C4-2B (cell line): Measurements from ENCODE around the gene PNPLA5.

Experiments used
- H3K27ac ChIP-seq: fragments of 450-650 bp; 2 replicates; pipeline ENCODE4 v1.5.1; 2017
- ZFX ChIP-seq: fragments of 450-650 bp; IDR thresholded peaks from 2 replicates; pipeline ENCODE4 v1.6.1; 2017
- TF ChIP-seq, protein P1 (sequence below): fragments of 450-650 bp; conservative IDR thresholded peaks from 2 replicates; pipeline ENCODE4 v1.5.1; 2017; ENCODE audit warnings: mild to moderate bottlenecking

The PNPLA5 gene

DNA sequence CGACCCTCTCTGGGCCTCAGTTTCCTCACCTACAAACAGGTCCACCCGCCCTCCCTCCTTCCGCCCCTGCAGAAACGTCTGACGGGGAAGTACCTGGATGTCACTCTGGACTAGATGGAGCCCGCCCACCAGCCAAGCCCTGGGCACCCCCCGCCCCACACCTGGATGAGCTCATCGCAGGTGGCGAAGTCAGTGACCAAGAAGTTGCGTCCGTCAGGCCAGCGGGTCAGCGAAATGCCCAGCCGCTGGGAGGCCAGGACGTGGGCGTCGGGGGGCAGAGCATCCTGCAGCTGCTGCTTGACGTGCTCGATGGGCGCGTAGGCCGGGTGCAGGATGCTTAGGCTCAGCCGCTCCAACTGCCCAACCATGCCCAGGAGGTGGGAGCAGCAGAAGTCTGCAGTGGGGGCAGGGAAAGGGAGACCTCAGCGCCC lies 897 bp downstream of the PNPLA5 start:
- TF ChIP-seq ZFX, result no peak
- TF ChIP-seq, protein P1, sequence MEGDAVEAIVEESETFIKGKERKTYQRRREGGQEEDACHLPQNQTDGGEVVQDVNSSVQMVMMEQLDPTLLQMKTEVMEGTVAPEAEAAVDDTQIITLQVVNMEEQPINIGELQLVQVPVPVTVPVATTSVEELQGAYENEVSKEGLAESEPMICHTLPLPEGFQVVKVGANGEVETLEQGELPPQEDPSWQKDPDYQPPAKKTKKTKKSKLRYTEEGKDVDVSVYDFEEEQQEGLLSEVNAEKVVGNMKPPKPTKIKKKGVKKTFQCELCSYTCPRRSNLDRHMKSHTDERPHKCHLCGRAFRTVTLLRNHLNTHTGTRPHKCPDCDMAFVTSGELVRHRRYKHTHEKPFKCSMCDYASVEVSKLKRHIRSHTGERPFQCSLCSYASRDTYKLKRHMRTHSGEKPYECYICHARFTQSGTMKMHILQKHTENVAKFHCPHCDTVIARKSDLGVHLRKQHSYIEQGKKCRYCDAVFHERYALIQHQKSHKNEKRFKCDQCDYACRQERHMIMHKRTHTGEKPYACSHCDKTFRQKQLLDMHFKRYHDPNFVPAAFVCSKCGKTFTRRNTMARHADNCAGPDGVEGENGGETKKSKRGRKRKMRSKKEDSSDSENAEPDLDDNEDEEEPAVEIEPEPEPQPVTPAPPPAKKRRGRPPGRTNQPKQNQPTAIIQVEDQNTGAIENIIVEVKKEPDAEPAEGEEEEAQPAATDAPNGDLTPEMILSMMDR, result no peak
- H3K27ac ChIP-seq, result no peak overlapping the region

DNA sequence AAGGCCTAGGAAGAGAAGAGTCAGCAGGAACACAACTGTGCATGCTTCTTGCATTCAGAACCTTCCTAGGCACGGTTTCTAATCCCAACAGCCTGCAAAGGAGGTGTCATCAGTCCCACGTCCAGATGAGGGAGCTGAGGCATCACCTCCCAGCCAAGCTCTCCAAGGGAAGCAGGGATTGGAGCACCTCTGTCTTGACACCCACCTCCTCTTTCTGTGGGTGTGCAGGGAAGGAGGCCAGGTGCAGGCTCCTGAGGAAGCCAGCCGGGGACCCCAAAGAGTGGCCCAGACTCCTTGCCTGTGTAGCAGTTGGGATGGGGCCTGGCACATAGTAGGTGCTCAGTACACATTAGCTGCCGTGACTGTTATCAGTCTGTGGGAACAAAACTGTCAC lies 2.0 kb downstream of the PNPLA5 start:
- no peak overlapping the region for H3K27ac ChIP-seq
- TF ChIP-seq ZFX, result no peak
- TF ChIP-seq, protein P1, result no peak

DNA sequence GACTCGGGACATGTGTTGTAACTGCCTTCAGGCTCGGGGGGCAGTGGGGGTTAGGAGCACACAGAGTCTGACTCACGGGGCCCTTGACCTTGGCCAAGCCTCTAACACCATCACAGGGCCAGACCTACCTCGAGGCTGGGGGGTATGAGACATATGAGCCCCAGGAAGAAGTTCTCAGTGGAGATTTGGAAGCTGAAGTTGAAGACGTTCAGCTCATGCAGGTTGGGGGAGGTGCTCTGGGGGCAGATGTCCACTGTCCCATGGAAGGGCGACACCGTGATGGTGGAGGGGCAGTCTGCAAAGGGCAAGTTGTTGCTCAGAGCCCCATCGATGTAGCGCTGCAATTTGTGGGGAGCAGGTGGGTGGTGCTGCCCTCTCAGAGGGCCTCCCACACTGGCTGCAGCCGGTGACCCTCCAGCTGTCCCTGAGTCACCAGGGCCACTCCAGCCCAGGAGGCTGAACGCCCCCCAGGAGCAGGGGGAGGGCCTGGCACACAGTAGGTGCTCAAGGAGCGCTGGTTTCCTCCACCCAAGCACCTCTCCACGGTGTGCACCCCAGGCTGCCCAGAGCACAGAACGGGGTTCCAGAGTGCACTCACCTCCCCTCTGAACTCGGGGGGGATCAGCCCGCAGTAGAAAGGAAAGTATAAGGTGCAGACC lies 2.5 kb downstream of the PNPLA5 start:
- TF ChIP-seq, protein P1, result no peak
- TF ChIP-seq ZFX, result no peak
- no peak overlapping the region for H3K27ac ChIP-seq

- no peak for TF ChIP-seq ZFX
- TF ChIP-seq, protein P1, result no peak
- H3K27ac ChIP-seq, result no peak overlapping the region
These were observed 3.1 kb downstream of the PNPLA5 start for GRCh38 chr22:43888740-43889139.

DNA sequence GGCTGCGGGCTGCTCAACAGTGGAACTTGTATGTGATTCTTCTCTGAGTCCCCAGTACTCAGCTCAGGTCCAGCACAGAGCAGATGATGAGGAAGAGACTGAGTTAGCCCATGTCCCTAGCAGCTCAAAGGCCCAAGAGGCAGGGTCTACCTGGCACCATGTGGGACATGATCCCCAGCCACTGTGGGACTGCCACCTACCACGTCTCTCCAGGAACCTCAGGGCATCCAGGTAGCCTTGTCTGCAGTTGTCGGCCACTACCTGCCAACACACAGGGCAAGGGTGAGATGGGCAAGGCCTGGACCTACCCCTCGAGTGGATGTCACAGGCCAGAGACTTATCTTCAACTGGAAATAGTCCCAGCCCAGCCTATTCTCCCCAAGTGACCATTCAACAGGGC lies 4.4 kb downstream of the PNPLA5 start:
- TF ChIP-seq, protein P1, result no peak
- TF ChIP-seq ZFX, result no peak
- H3K27ac ChIP-seq, result no peak overlapping the region

DNA sequence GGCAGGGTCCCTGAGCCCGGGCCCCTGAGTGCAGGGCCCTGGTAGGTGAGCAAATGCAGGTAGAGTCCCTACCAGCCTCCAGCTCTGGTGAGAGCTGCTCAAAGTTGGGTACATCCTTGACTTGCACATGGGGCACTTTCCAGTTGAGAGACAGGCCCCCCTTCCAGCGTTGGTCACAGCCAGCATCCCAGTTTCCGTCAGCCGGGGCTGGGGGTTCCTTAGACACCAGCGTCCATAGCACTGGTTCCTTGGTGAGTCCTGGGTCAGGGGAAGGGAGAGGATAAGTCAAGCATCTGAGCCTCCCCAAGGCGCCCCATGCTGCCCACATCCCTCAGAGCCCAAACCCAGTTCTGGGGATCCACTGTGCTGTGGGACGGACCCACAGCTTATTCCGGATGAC lies 5.6 kb downstream of the PNPLA5 start:
- TF ChIP-seq ZFX, result no peak
- TF ChIP-seq, protein P1, result no peak
- no peak overlapping the region for H3K27ac ChIP-seq

GRCh38 chr22:43885786-43886185 lies 6.0 kb downstream of the PNPLA5 start:
- no peak overlapping the region for H3K27ac ChIP-seq
- TF ChIP-seq, protein P1, result no peak
- TF ChIP-seq ZFX, result no peak
